GM12891 (cell line): ENCODE results near the gene IL24.
"Not testable (repeated sequence)": the region's sequence is repeated elsewhere in the genome, so short reads cannot be mapped to it uniquely, and the experiment has no call there.

Source experiments
- DNase-seq: peaks from one replicate; pipeline ENCODE4 v3.0.0; 2011; ENCODE audit warnings: low spot score; ENCODE audit not compliant: insufficient read length
- FAIRE-seq: peaks from 2 replicates; lab custom pipeline; 2011; peaks lifted over from hg19 to GRCh38; lab: Jason Lieb, UNC
- PAX5 ChIP-seq: IDR thresholded peaks from 2 replicates; pipeline ENCODE4 v1.6.1; 2011; ENCODE audit warnings: low read length, moderate library complexity, mild to moderate bottlenecking; ENCODE audit not compliant: insufficient read depth, severe bottlenecking
- POLR2A ChIP-seq: IDR thresholded peaks from 2 replicates; pipeline ENCODE4 v1.6.1; 2011; ENCODE audit warnings: low read depth, low read length, control low read depth
- POLR2AphosphoS5 ChIP-seq: IDR thresholded peaks from 2 replicates; pipeline ENCODE4 v1.6.1; 2011; ENCODE audit warnings: low read depth, low read length, control low read depth
- POU2F2 ChIP-seq: IDR thresholded peaks from 2 replicates; pipeline ENCODE4 v1.6.1; 2011; ENCODE audit warnings: low read depth, mild to moderate bottlenecking, control low read depth, low read length, moderate library complexity
- SPI1 ChIP-seq: IDR thresholded peaks from 2 replicates; pipeline ENCODE4 v1.6.1; 2011; ENCODE audit warnings: low read depth, low read length, control low read depth
- TAF1 ChIP-seq: IDR thresholded peaks from 2 replicates; pipeline ENCODE4 v1.6.1; 2011; ENCODE audit warnings: low read depth, low read length, control low read depth

IL24 gene

DNA sequence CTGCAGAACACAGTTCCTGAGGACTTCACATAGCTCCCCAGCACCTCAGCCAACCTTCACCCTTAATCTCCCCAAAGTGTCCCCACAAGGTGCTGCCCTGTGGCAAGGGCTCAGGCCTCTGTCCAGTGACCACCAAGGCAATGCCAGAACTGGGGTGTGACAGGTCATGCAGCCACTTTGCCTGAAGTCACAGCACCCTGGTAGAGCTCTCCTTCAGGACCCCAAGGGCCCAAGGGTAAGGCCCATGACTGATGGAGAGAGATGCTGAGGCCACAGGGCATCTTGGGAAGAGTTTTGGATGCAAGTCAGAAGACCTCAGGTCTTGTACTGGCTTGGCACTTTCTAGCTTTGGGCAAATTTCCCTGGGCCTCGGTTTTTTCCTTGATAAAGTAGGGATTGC, 25.3 kb downstream of the IL24 start:
- FAIRE-seq, result no peak
- peak; percentile 54 for TF ChIP-seq POLR2A
- no peak for TF ChIP-seq TAF1
- TF ChIP-seq POLR2AphosphoS5, result peak; percentile 18; the same call in 1 of the 2 replicates

DNA sequence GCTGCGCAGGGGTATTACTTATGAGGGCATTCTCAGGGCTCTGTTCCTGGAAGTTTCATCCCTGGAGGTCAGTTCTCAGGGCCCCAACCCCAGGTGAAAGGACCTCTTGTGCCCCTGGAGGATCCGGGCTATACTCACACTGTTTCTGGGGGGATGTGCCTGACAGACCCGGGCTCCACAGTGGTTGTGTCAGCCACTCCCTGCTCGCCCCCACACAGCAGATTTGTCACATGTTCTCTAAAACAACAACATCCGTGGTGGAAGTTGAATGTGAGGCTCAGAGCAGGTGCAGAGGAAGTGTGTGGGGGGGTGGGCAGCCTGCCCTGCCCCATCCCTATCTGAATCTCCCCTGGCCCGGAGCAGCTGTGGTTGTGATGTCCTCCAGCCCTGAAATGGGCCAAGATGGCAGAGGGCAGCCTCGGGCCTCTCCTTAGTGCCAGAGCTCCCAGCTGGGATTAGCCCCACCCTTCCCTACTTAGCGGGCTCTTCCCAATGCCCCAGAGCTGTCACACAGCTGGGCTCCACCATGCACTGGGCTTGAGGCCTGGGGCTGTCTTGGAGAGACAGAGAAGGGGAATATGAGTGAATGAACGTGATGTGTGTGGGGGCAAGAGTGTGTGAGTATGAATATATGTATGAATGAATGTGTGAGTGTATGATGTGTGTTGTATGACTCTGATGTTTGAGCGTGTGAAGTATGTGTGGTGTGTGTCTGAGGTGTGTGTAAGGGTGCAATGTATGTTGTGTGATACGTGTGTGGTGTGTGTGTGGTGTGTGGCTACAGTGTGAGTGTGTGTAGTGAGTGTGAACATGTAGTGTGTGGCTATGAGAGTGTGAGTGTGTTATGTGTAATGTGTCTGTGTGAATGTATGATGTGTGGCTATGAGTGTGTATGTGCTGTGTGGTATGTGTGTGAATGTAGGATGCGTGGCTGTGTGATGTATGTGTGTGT, 26.0 kb downstream of the IL24 start:
- FAIRE-seq (peak; percentile 74), DNase-seq (no peak)
- TF ChIP-seq TAF1, result peak; percentile 89
- peak; percentile 81 for TF ChIP-seq POLR2A
- peak; percentile 81 for TF ChIP-seq SPI1
- TF ChIP-seq PAX5, result no peak
- peak; percentile 61; the same call in 1 of the 2 replicates for TF ChIP-seq POU2F2
- TF ChIP-seq POLR2AphosphoS5, result peak; percentile 68

More for the DNA sequence above, 25.3 kb downstream of the IL24 start:
- DNase-seq, result no peak

DNA sequence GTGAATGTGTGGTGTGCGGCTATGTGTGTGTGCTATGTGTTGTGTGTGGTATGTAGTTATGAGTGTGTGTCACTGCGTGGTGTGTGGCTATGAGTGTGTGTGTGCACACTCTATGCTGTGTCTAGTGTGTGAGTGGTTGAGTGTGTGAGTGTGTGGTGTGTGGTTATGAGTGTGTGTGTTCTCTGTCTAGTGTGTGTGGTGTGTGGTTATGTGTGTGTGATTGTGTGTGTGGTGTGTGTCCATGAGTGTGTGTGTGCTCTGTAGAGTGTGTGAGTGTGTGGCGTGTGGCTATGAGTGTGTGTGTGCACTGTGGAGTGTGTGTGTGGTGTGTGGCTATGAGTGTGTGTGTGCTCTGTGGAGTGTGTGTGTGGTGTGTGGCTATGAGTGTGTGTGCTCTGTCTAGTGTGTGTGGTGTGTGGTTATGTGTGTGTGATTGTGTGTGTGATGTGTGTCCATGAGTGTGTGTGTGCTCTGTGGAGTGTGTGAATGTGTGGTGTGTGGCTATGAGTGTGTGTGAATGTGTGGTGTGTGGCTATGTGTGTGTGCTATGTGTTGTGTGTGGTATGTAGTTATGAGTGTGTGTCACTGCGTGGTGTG, 26.8 kb downstream of the IL24 start:
- TF ChIP-seq POLR2AphosphoS5, result peak; percentile 62
- TF ChIP-seq POU2F2, result peak; percentile 73; the same call in 1 of the 2 replicates
- DNase-seq, result not testable (repeated sequence)
- peak; percentile 100 for FAIRE-seq

DNA sequence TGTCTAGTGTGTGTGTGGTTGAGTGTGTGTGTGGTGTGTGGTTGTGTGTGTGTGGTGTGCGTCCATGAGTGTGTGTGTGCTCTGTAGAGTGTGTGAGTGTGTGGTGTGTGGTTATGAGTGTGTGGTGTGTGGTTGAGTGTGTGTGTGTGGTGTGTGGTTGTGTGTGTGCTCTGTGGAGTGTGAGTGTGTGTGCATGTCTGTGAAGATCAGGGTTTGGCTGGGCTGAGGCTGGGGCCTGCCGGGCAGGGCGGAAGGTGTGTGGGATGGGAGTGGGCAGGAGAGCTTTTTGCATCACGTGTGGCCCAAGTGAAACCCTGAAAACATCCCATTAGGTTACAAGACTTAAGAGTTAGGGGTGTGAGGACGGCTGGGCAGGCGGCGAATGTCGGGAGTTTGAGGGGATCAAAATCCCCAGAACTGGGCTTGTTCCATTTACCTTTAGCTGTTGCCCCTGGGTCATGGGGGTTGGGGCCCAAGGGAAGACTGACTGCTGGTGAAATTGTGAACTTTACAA, 27.4 kb downstream of the IL24 start:
- TF ChIP-seq SPI1 (peak; percentile 25; the same call in 1 of the 2 replicates), TAF1 (peak; percentile 47; the same call in 1 of the 2 replicates), POU2F2 (peak; percentile 58; the same call in 1 of the 2 replicates), POLR2A (no peak)
- FAIRE-seq, result no peak

DNA sequence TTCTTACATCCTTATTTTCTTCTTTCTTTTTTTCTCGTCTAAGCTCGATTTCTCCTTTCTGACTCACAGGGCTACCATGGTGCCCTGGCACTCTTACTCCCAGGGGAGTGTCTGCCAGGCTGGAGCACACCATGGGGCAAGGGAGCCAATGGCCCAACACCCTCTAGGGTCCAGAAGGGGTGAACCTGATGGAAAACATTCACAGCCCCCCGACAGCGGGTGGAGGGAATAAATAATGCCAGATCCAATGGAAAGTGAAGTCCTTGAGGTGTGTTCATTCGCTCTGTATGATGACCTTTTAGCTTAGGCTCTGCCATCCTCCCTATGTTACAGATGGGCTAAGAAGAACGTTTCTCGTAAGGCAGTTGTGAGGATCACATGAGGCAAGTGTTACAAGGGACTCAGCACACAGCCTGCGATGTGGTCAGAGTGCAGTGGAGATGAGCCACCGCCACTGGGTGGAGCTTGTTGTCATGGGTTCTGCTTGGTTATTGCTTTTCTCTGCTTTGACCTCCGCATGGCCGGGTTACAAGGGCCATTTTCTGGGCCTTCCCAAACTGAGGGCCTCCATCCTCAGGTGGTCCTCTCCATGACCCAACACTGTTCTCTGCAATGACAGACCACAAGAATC, 28.0 kb downstream of the IL24 start:
- TF ChIP-seq POLR2A (peak; percentile 80), SPI1 (no peak), POLR2AphosphoS5 (no peak), PAX5 (peak; percentile 18), POU2F2 (peak; percentile 13; the same call in 1 of the 2 replicates)
- DNase-seq, result no peak
- peak; percentile 83 for FAIRE-seq

More for the DNA sequence above, 27.4 kb downstream of the IL24 start:
- DNase-seq, result no peak

DNA sequence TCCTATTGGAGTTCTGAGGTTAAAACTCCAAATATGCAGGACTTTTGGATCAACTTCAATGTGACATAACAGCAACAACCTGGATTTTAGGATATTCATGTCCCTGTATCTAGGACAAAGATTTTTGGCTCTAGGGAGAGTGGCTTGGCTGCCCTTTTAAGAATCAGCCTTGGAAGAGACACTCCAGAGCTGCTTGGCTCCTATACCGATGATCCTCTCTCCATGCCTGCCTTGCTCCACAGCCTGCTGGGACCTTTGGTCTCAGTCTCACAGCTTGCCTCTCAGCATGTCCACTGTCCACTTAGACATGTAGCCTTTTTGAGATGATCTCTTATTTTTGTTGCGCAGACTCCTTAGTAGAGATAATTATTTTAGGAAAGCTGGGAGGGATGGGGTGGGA, 29.0 kb downstream of the IL24 start:
- DNase-seq (no peak), FAIRE-seq (no peak)
- TF ChIP-seq TAF1, result no peak
- TF ChIP-seq POU2F2, result no peak
- TF ChIP-seq SPI1, result no peak
- TF ChIP-seq POLR2AphosphoS5, result no peak
- TF ChIP-seq POLR2A, result no peak
- no peak for TF ChIP-seq PAX5

DNA sequence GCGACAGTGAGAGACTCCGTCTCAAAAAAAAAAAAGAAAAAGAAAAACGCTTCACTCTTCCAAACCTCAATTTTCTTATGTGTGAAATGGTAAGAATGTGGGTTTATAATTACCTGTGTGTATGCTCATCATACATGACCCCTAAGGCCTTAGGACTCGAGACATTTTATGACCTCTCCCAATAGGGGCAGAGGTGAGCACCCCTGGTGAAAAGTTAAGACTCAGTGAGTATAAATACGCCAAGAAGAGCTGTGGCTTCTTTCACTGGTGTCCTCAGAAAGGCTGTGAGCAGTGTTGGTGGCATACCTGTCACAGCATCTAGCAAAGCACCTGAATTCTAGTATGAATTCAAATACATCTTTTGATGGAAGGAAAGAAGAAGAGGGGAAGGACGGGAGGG, 32.3 kb downstream of the IL24 start:
- no peak for DNase-seq
- peak; percentile 38 for FAIRE-seq
- TF ChIP-seq POLR2A, result peak; percentile 36; the same call in 1 of the 2 replicates
- TF ChIP-seq POU2F2, result no peak

DNA sequence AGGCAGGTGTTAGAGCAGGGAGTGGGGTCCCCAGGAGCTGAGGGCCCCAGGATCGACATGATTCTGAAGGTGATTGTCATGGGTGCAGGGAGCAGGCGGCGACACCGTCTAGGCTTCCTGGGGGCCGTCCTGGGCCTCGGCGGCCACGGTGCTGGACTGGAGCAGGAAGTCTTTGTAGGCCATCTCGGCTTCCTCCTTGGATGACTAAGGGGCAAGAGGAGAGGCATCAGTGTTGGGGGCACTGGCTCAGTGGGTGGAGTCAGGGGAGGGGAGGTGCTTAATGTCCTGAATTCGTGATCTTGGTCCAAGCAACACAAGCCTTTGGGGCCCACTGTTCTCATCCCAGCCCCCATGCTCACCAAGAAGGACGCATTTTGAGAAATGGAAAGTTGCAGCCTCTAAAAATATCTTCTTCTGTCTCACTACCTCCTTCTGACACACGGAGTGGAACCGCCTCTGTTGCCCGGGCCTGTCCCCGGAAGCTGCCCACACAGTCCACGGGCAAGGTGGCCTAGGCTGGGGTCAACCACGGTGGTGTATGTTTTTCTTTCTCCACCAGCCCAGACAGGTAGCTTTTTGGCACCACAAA, 33.1 kb downstream of the IL24 start:
- peak; percentile 94 for TF ChIP-seq PAX5
- no peak for TF ChIP-seq TAF1
- TF ChIP-seq POU2F2, result peak; percentile 45; the same call in 1 of the 2 replicates
- TF ChIP-seq SPI1, result peak; percentile 71
- TF ChIP-seq POLR2AphosphoS5, result peak; percentile 88; the same call in 1 of the 2 replicates
- peak; percentile 74 for TF ChIP-seq POLR2A
- FAIRE-seq, result peak; percentile 92
- DNase-seq, result peak; percentile 60

DNA sequence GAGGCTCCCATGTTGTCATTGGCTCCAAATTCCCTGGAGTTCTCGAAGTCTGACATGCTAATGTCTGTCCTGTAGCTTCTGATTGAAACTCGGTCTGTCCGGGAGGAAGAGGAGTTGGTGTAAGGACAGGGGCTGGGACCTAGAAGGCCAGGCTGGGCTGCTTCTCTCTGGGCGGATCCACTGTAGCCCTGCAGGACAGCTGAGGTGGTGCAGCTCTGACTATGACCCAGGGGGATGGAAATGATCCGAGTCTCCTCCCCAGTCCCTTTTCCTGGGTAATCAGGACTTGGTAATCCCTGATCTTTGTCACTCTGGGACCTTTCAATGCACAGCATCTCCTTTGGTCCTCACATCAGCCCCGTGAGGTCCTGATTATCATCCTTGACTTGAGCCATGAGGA, 34.5 kb downstream of the IL24 start:
- FAIRE-seq (peak; percentile 72), DNase-seq (no peak)
- TF ChIP-seq POLR2A, result no peak
- TF ChIP-seq TAF1, result no peak
- TF ChIP-seq SPI1, result no peak
- TF ChIP-seq POLR2AphosphoS5, result no peak
- TF ChIP-seq POU2F2, result no peak
- TF ChIP-seq PAX5, result no peak
